Activated CD8-positive, alpha-beta T cell treated with anti-CD3 and anti-CD28 coated beads, Interleukin-2, amount 10 ng/mL, durations not matched to agents 7 days and 5 days (primary cell): ENCODE measurements around the gene RUSF1. TPM values are rescaled to one million over a fixed set of nuclear protein-coding genes. Genes with fewer than 3 reads are reported as not detected.
"Not testable (repeated sequence)": the region's sequence is repeated elsewhere in the genome, so short reads cannot be mapped to it uniquely, and the experiment has no call there.

Experiments
- ATAC-seq: fragments of 150-1000 bp; cut with Tn5 transposase; one replicate; pipeline ENCODE4 v1.10.0; 2021; ENCODE audit warnings: moderate library complexity
- CTCF ChIA-PET: fragments of 350-600 bp; sonication (Branson Sonifier 250); formaldehyde crosslinking; loops from one replicate; lab custom pipeline; 2021; ENCODE audit warnings: antibody characterized with exemption; lab: Charles Lee
- POLR2A ChIA-PET: fragments of 350-600 bp; sonication (Branson Sonifier 250); formaldehyde crosslinking; loops from one replicate; lab custom pipeline; 2021; ENCODE audit warnings: antibody characterized with exemption; lab: Charles Lee
- DNase-seq: peaks from one replicate; pipeline ENCODE4 v3.0.0-alpha.2; 2020
- H3K27ac Mint-ChIP-seq: one replicate; pipeline ENCODE4 v1.8.0; 2021; ENCODE audit warnings: mild to moderate bottlenecking, mixed read lengths
- H3K27me3 Mint-ChIP-seq: one replicate; pipeline ENCODE4 v1.8.0; 2021; ENCODE audit warnings: low read depth, mixed read lengths
- H3K36me3 Mint-ChIP-seq: one replicate; pipeline ENCODE4 v1.8.0; 2021; ENCODE audit warnings: low read depth, mixed read lengths
- H3K4me1 Mint-ChIP-seq: one replicate; pipeline ENCODE4 v1.8.0; 2021; ENCODE audit warnings: low read depth, mixed read lengths
- H3K4me3 Mint-ChIP-seq: one replicate; pipeline ENCODE4 v1.8.0; 2021; ENCODE audit warnings: mild to moderate bottlenecking, mixed read lengths
- H3K9me3 Mint-ChIP-seq: one replicate; pipeline ENCODE4 v1.8.0; 2022; ENCODE audit warnings: mixed read lengths; ENCODE audit not compliant: insufficient read depth
- total RNA-seq, 2 experiments: library from RNA; stranded (reverse); gene quantifications; one replicate each; pipeline ENCODE4 v1.2.3, GENCODE V29; 2021

Gene RUSF1
- total RNA-seq, 2 experiments from 2014 or later, result 31.7 to 32.8 TPM

DNA sequence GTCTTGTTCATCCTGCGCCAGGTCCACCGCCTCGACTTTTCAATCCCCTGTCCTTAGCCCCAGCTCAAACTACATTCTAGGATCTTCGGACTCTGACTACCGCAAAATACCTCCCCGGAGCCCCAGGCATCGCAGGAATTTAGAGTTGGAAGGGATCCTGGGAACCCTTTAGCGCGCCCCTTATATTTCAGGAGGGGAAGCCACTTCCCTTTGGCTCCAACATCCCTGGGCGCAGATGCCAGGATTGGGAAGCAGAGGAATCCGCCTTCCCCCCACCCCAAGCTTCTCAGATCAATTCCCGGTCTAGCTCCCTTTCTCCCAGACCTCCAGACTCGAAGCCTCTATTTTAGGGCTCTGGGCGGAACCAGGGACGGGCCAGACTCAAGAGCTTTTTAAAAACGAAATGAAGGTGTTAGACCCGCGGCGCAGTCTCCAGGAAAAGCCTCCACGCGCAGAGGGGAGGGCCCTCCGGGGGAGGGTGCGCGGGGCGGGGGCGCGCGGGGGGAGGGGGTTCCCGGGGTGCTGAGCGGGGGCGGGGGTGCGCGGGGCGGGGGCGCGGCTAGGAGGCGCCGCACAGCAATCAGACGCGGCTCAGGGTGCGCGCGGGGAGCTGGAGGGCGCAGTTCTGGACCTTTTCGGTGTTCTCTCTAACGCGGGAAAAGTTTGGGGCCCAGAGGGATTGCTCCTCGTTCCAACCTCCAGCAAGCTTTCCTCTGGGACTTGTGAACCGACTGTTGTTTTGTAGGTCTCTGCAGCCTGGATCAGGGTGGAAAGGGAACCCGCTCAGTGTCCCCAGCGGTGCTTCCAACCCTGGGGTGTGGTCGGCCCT lies 21.1 kb upstream of the RUSF1 start:
- Mint-ChIP-seq H3K27ac (no peak overlapping the region), H3K4me3 (no peak overlapping the region), H3K4me1 (peaks cover 4% of the 10 kb centered on the region), H3K36me3 (no peaks in the 10 kb centered on the region), H3K27me3 (peaks cover 25% of the 10 kb centered on the region), H3K9me3 (no peaks in the 10 kb centered on the region)
- POLR2A ChIA-PET, result no interaction called here
- CTCF ChIA-PET, result no interaction called here
- ATAC-seq (no peak), DNase-seq (no peak)

DNA sequence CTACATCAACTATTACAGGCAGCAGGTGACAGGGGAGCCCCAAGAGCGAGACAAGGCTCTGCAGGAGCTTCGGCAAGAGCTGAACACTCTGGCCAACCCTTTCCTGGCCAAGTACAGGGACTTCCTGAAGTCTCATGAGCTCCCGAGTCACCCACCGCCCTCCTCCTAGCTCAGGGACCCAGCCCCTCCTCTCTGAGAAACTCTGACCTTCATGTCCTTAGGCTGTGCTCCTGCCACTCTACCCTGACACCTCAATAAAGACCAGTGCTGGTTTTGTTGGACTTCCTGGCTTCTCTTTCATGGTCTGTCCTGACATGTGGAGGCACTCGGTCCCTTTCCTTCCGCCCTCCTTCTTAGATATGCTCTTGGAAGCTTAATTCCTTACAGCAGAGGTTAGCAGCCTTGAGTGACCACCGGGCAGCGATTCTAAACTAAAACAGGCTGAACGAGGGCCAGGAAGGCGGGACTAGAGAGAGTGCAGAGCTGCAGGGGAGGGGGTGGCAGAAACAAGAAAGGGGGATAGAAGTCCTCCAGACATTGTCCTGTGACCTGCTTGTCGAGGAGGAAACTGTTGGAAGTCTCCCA lies 20.4 kb upstream of the RUSF1 start:
- POLR2A ChIA-PET, result no interaction called here
- ATAC-seq (no peak), DNase-seq (no peak)
- no peaks in the 10 kb centered on the region for H3K36me3 Mint-ChIP-seq
- no peak overlapping the region for H3K4me3 Mint-ChIP-seq
- H3K9me3 Mint-ChIP-seq, result no peaks in the 10 kb centered on the region
- peaks cover 25% of the 10 kb centered on the region for H3K27me3 Mint-ChIP-seq
- CTCF ChIA-PET, result no interaction called here
- no peak overlapping the region for H3K27ac Mint-ChIP-seq
- H3K4me1 Mint-ChIP-seq, result peaks cover 4% of the 10 kb centered on the region

DNA sequence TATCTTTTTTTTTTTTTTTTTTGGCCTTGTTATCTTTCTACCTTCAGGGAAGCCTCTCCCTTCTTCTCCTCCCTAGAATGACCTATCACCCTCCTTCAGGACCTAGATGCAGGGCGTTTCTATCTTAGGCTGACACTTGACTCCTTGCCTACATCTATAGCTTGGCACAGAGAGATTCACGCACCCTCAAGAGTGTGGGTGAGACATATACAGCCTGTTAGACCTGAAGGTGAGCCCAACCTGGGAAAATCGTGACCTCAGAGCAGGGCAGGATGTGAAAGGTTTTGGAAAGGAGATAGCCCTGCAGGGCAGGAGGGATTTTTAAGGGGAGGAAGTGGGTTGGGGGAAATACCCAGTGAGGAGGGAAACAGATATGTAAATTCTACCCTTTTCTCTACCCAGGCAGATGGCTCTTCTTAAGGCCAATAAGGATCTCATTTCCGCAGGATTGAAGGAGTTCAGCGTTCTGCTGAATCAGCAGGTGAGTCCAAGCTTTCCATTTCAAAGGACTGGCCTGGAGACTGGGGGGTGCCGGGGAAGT lies 19.6 kb upstream of the RUSF1 start, which contains the start of gene AHSP:
Gene AHSP (plus strand): TSS at position 167 of the 541 bp plus-strand sequence. CDS start 240 bp downstream, at position 407.
- POLR2A ChIA-PET, result no interaction called here
- Mint-ChIP-seq H3K36me3 (no peaks in the 10 kb centered on the region), H3K27ac (no peak within 1 kb of the TSS), H3K4me1 (peaks cover 4% of the 10 kb centered on the region), H3K27me3 (peaks cover 25% of the 10 kb centered on the region), H3K4me3 (no peak within 1 kb of the TSS), H3K9me3 (no peaks in the 10 kb centered on the region)
- ATAC-seq (no peak), DNase-seq (no peak)
- CTCF ChIA-PET, result no interaction called here

DNA sequence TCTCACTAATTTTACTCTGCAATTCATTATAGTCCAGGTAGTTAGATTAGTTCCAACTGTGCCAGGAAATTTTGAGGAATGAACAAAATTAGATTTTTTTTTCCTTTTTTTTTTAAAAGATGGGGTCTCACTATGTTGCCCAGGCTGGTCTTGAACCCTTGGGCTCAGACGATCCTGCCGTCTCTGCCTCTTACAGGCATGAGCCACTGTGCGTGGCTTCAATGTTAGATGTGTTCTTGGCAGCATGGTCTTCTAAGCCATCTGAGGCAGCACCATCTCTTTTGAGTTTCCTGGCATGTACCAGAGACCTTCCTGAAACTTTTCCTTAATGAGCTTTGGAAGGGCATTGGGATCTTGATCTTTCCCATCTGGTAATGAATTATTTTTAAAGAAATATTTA lies 16.9 kb upstream of the RUSF1 start:
- no peak overlapping the region for H3K4me3 Mint-ChIP-seq
- DNase-seq, result no peak
- H3K27ac Mint-ChIP-seq, result no peak overlapping the region
- ATAC-seq, result no peak
- POLR2A ChIA-PET, result no interaction called here
- H3K27me3 Mint-ChIP-seq, result peaks cover 22% of the 10 kb centered on the region
- CTCF ChIA-PET, result no interaction called here
- no peaks in the 10 kb centered on the region for H3K36me3 Mint-ChIP-seq
- no peaks in the 10 kb centered on the region for H3K9me3 Mint-ChIP-seq
- peaks cover 4% of the 10 kb centered on the region for H3K4me1 Mint-ChIP-seq

DNA sequence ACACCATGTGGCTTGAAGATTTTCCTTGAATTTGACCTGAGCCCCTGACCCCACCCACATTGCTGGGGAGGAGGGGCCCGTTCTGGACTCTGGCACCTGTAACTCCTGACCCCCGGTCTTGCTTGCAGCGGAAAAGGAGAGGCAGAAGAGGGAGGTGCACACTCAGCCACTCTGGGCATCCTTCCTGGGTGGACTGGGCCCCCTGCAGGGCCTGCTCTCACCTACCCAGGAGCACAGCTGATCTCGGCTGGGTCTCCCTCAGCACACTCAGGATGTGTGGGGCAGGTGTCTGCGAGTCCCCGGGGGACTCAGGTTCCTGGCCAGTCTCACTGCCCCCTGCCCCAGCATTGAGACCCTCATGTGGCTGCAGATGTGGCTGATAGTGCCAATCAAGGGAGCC lies 15.6 kb upstream of the RUSF1 start:
- DNase-seq, H3K9me3 Mint-ChIP-seq, ATAC-seq, POLR2A ChIA-PET, H3K4me3 Mint-ChIP-seq, H3K27ac Mint-ChIP-seq, H3K36me3 Mint-ChIP-seq, CTCF ChIA-PET, H3K4me1 Mint-ChIP-seq: not testable (repeated sequence)
- peaks cover 11% of the 10 kb centered on the region for H3K27me3 Mint-ChIP-seq

DNA sequence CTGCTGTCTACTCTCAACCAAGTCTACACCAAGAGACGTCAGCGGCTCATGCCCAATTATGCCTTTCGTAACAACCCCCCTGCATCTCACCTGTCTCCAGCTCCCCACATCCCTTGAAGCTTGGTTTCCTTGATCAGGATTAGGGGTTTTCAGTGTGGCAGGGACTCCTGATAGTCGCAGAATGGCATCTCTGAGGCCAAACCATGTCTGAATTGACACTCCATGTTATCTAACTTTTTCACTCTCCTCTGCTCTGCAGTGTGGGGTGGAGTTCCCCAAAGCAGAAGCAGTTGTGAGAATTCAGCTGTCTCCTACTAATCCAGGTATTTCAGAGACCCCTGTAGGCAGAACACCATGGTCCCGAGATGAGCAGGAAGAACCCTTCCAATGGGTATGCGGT lies 13.9 kb upstream of the RUSF1 start:
- Mint-ChIP-seq H3K36me3 (no peaks in the 10 kb centered on the region), H3K27ac (no peak overlapping the region), H3K4me3 (no peak overlapping the region), H3K27me3 (no peaks in the 10 kb centered on the region), H3K4me1 (no peaks in the 10 kb centered on the region), H3K9me3 (peaks cover 9% of the 10 kb centered on the region)
- POLR2A ChIA-PET, result no interaction called here
- ATAC-seq (no peak), DNase-seq (no peak)
- CTCF ChIA-PET, result no interaction called here

DNA sequence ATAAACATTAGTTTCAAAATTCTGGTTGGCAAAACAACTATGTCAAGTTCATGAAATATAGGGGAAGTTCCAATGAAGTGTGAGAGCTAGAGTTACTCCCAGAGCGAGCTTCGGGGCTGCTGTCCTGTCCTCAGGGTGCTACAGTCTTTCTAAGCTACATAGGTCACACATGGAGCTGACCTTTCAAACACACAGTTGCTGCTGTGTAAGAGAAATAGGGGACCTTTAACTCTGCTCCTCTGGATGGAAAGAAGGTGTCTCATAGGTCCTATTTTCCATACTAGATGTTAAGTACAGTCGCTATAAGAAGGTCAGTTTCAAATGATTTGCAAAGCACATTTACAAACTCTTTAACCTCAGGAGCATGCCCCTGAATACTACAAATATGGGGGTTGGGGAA lies 13.2 kb upstream of the RUSF1 start:
- Mint-ChIP-seq H3K9me3 (peaks cover 15% of the 10 kb centered on the region), H3K4me1 (no peaks in the 10 kb centered on the region), H3K36me3 (no peaks in the 10 kb centered on the region), H3K4me3 (no peak overlapping the region), H3K27me3 (no peaks in the 10 kb centered on the region), H3K27ac (no peak overlapping the region)
- ATAC-seq, result no peak
- DNase-seq, result no peak
- ChIA-PET POLR2A (no interaction called here), CTCF (no interaction called here)

DNA sequence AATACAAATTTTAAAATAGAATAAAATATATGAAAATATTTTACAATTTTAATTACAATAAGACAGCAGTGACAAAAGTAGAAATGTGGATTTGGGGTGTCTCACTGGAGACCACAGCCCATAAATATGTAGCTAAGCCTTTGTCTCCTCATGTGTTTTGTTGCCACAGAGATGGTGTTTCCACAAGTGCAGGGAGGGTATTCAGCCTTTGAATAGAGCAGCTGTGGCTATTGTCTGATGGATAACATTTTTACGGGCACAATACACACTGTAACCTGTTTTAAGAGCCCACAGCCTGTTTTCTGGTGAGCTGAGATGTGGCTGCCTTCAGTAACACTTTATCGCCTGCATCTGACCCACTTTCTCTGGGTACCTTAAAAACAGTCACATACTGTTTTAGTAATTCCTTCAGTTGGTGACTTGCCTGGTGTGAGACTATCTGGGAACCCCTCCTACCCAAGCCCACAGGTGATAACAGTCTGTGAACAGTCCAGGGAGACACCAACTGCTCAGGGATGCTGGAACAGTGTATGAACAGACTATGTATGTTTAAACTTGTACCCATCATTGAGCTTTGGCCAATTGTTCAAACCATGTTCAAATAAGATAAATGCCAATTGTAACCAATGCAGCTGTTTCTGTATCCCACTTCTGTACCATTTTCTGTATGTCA lies 11.7 kb upstream of the RUSF1 start:
- DNase-seq, result no peak
- Mint-ChIP-seq H3K36me3 (no peaks in the 10 kb centered on the region), H3K27me3 (no peaks in the 10 kb centered on the region), H3K4me1 (no peaks in the 10 kb centered on the region), H3K27ac (no peak overlapping the region), H3K4me3 (no peak overlapping the region), H3K9me3 (peaks cover 15% of the 10 kb centered on the region)
- ATAC-seq, result no peak
- CTCF ChIA-PET, result no interaction called here
- POLR2A ChIA-PET, result no interaction called here

DNA sequence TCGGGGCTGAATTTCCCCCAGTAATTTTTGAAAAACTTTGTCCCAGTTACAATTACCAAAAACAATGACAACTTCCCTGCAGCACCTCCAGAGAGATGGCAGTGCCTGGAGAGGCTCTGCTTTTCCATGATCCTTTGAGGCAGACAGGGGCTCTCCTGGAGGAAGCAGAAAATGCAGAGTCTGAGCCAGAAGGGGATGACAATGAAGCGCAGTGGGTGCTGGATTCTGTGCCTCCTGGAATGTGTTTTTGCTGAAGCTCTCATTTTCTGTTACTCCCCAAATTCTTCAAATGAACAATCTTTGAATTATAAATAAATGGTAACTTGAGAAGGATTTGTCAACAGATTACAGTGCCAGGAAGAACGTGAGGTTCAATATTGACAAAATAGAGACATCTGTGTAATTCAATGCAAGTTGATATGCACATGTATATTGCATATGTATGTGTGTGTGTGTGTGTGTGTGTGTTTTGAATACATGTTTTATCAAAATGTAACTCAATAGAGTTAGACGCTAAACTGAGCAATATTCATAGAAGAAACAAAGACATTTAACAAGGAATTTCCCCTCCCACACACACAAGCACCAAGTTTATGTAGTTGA lies 9.7 kb upstream of the RUSF1 start:
- Mint-ChIP-seq H3K9me3 (peaks cover 15% of the 10 kb centered on the region), H3K27ac (no peak overlapping the region), H3K4me1 (no peaks in the 10 kb centered on the region), H3K36me3 (no peaks in the 10 kb centered on the region), H3K4me3 (no peak overlapping the region), H3K27me3 (no peaks in the 10 kb centered on the region)
- CTCF ChIA-PET, result no interaction called here
- DNase-seq (no peak), ATAC-seq (no peak)
- POLR2A ChIA-PET, result no interaction called here

DNA sequence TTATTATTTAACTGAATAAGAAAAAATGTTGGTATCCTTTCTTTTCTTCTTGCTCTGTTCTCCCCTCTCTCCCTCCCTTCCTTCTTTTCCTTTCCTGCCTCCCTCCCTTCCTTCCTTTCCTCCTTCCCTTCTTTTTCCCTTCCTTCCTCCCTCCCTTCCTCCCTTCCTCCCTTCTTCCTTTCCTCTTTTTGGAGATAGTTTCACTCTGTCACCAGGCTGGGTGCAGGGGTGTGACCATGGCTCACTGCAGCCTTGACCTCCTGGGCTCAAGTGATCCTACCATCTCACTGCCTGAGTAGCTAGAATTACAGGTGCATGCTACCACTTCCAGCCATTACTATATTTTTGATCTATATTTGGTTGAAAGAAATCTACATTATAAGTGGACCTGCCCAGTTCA lies 5.7 kb upstream of the RUSF1 start:
- Mint-ChIP-seq H3K27me3 (no peaks in the 10 kb centered on the region), H3K4me3 (no peak overlapping the region), H3K9me3 (peaks cover 15% of the 10 kb centered on the region), H3K4me1 (peaks cover 8% of the 10 kb centered on the region), H3K27ac (no peak overlapping the region), H3K36me3 (peaks cover 2% of the 10 kb centered on the region)
- DNase-seq (no peak), ATAC-seq (no peak)
- ChIA-PET CTCF (no interaction called here), POLR2A (interaction anchor here (0.6 kb wide), 1 partner anchor 160 kb away, joined by 3 read pairs; no protein-coding TSS in a partner anchor)

DNA sequence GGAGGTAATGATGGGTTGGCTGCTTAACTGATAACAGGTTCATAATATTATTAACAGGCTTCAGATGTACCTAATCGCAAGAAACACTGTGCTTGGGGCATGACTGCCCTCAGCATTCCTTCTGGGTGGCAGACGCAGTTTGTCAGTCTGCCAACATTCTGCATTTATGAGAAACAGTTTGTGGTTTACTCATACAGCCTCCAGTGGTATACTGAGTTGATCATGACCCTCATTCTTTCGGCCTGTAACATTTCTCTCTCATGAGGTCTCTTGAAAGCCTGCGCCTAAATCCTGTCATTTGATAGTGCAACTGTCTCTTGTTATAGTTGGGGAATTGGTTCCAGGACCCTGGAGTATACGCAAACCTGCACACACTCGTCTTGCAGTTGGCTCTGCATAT lies 4.9 kb upstream of the RUSF1 start:
- Mint-ChIP-seq H3K36me3 (peaks cover 8% of the 10 kb centered on the region), H3K4me3 (no peak overlapping the region), H3K27me3 (no peaks in the 10 kb centered on the region), H3K27ac (no peak overlapping the region), H3K4me1 (peaks cover 14% of the 10 kb centered on the region), H3K9me3 (peaks cover 15% of the 10 kb centered on the region)
- DNase-seq (no peak), ATAC-seq (no peak)
- POLR2A ChIA-PET, result no interaction called here
- CTCF ChIA-PET, result no interaction called here
